Upper lobe of left lung (tissue), 4 donors: ENCODE results near the gene DIO3.

Experiments
- CTCF ChIP-seq, 6 experiments: fragments of 450-650 bp in 4 of 6; fragments of 200-600 bp in 2 of 6; sonication (generic) in 2 of 6; IDR thresholded peaks; one replicate each; pipeline ENCODE4 v1.5.1; 2016 to 2019; ENCODE audit warnings: antibody characterized with exemption in 6 of 6
- POLR2A ChIP-seq, 4 donors: fragments of 450-650 bp; IDR thresholded peaks; one replicate each; pipeline ENCODE4 v1.5.1; 2016 to 2017; ENCODE audit warnings: antibody characterized with exemption in 4 of 4, mild to moderate bottlenecking in 2 of 4
- POLR2AphosphoS5 ChIP-seq, 2 donors: sonication (generic); formaldehyde crosslinking; IDR thresholded peaks; one replicate each; pipeline ENCODE4 v1.5.1; 2017; ENCODE audit warnings: antibody characterized with exemption in 2 of 2

GRCh38 chr14:101589486-101590015 is 28.3 kb downstream of the DIO3 start:
- no peak for TF ChIP-seq POLR2AphosphoS5 (IDR thresholded peaks at IDR 0.05)
- no peak for TF ChIP-seq CTCF (IDR thresholded peaks at IDR 0.05)
- TF ChIP-seq POLR2A (IDR thresholded peaks at IDR 0.05), result no peak
